Left lung (tissue), 10 donors: ENCODE data around the gene KAZALD1. TPM values are rescaled to one million over a fixed set of nuclear protein-coding genes. Genes with fewer than 3 reads are reported as not detected.

Experiments used
- ATAC-seq: fragments of 200-7000 bp; cut with Tn5 transposase; one replicate; pipeline ENCODE4 v1.9.1; 2020; ENCODE audit warnings: moderate library complexity
- DNase-seq, 4 donors: peaks; one replicate each; pipeline ENCODE4 v3.0.0-alpha.2; 2013 to 2020
- H3K27ac ChIP-seq, 2 donors: fragments of 200-600 bp; sonication (generic) in 1 of 2; one replicate each; pipeline versions ENCODE4 v1.5.0 to v1.8.0; 2020 to 2021
- H3K27me3 ChIP-seq, 2 donors: fragments of 200-600 bp; sonication (generic) in 1 of 2; one replicate each; pipeline versions ENCODE4 v1.5.0 to v1.8.0; 2020 to 2021
- H3K36me3 ChIP-seq, 2 donors: fragments of 200-600 bp; sonication (generic) in 1 of 2; one replicate each; pipeline versions ENCODE4 v1.5.0 to v1.8.0; 2020 to 2021
- H3K4me1 ChIP-seq, 2 donors: fragments of 200-600 bp; one replicate each; pipeline ENCODE4 v1.8.0; 2021
- H3K4me3 ChIP-seq, 2 donors: fragments of 200-600 bp; sonication (generic) in 1 of 2; one replicate each; pipeline versions ENCODE4 v1.5.0 to v1.8.0; 2020 to 2021; ENCODE audit warnings: mild to moderate bottlenecking in 1 of 2
- H3K9me3 ChIP-seq, 2 donors: fragments of 200-600 bp; sonication (generic) in 1 of 2; one replicate each; pipeline versions ENCODE4 v1.5.0 to v1.8.0; 2020 to 2021
- intact Hi-C, 2 donors: fragments of 100-400 bp; cut with DNase I; formaldehyde crosslinking; loops; one replicate each; pipeline versions ENCODE4 v1.11.2 to v1.14.2; 2022
- polyA plus RNA-seq, 6 donors: library from polyadenylated mRNA; unstranded; fragments of 120-200 nt; gene quantifications; one replicate each; pipeline ENCODE4 v1.2.1, GENCODE V29; 2013; ENCODE audit not compliant: insufficient read length in 6 of 6
- total RNA-seq, 2 donors: library from RNA; stranded (reverse); fragmentation: NEBNext Ultra II Directional; extraction: Animal tissue kit (Norgen Biotek cat#: 25700); gene quantifications; one replicate each; pipeline ENCODE4 v1.2.1, GENCODE V29; 2021
- TF ChIP-seq, protein P1 (sequence below), 2 donors: fragments of 200-600 bp; sonication (generic) in 1 of 2; IDR thresholded peaks; one replicate each; pipeline versions ENCODE4 v1.5.0 to v1.8.0; 2021; ENCODE audit warnings: antibody characterized with exemption in 2 of 2
- donor health status: DM: no; HTN: yes; CAD: no.
- donor health status: DM: no; HTN: no; CAD: no.

The KAZALD1 gene
- total and polyA plus RNA-seq, 8 donors: 7.1 to 17.0 (median 12.0) TPM

DNA sequence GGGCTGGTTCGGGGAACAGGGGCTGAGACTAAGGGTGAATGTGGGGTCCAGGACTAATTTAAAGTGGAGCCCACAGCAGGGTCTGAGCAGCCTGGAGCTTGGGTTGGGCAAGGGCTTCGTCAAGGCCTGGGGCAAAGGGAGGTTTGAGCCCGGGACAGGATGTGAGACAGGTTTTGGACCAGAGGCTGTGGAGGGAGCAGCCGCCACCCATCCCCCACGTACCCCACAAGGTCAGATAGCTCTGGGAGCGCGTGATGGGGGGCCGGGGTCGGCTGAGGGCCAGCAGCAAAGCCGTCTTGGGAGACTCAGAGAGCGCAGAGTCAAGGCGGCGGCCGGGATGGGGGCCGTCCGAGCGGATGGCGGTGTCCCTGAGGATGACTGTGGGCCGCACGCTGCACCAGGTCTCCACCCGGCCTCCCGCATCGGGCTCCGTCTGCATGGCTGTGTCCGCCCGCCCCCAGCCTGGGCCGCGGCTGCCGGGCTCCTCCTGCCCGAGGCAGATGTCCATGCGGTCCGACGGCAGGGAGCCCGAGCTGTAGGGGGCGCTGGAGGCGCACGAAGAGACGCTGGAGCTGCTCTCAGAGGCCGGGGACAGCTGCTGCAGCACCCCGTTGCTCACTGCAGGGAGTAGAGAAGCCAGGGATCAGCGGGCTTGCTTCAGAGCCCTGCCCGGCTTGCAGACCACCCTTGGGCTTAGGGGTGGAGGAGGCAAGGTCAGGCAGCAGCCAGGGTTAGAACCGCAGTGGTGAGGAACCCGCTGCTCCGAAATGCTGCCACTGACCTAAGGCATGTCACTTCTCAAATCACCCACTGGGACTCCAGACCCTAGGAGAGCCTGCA is 43.0 kb upstream of the KAZALD1 start:
- Histone ChIP-seq H3K27ac (no peak overlapping the region), H3K36me3 (no peaks in the 10 kb centered on the region), H3K4me1 (peaks cover 0 to 19% of the 10 kb centered on the region in 2 donors), H3K4me3 (no peak overlapping the region), H3K27me3 (peaks cover 0 to 33% of the 10 kb centered on the region in 2 donors), H3K9me3 (no peaks in the 10 kb centered on the region)
- TF ChIP-seq, protein P1, sequence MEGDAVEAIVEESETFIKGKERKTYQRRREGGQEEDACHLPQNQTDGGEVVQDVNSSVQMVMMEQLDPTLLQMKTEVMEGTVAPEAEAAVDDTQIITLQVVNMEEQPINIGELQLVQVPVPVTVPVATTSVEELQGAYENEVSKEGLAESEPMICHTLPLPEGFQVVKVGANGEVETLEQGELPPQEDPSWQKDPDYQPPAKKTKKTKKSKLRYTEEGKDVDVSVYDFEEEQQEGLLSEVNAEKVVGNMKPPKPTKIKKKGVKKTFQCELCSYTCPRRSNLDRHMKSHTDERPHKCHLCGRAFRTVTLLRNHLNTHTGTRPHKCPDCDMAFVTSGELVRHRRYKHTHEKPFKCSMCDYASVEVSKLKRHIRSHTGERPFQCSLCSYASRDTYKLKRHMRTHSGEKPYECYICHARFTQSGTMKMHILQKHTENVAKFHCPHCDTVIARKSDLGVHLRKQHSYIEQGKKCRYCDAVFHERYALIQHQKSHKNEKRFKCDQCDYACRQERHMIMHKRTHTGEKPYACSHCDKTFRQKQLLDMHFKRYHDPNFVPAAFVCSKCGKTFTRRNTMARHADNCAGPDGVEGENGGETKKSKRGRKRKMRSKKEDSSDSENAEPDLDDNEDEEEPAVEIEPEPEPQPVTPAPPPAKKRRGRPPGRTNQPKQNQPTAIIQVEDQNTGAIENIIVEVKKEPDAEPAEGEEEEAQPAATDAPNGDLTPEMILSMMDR (IDR thresholded peaks at IDR 0.05): peak; percentile 45 to 74
- DNase-seq (peak in 3 of 4 donors; percentile 64 to 93 (median 82)), ATAC-seq (peak; percentile 88)
- intact Hi-C loops: no loop called here

DNA sequence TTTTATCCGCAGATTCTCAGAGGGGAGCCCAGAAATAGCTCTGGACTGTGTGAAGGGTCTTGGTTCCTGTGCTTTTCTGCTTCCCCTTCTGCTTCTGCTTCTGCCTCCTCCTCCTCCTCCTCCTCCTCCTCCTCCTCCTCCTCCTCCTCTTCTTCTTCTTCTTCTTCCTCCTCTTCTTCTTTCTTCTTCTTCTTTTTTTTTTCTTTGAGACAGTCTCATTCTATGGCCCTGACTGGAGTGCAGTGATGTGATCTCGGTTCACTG is 42.4 kb upstream of the KAZALD1 start:
- H3K4me3 ChIP-seq: no peak overlapping the region
- peaks cover 0 to 13% of the 10 kb centered on the region in 2 donors for H3K4me1 ChIP-seq
- DNase-seq: no peak
- peaks cover 0 to 33% of the 10 kb centered on the region in 2 donors for H3K27me3 ChIP-seq
- intact Hi-C loops: no loop called here
- no peaks in the 10 kb centered on the region for H3K36me3 ChIP-seq
- TF ChIP-seq, protein P1 (IDR thresholded peaks at IDR 0.05): no peak
- no peak for ATAC-seq
- no peak overlapping the region for H3K27ac ChIP-seq
- H3K9me3 ChIP-seq: no peaks in the 10 kb centered on the region

DNA sequence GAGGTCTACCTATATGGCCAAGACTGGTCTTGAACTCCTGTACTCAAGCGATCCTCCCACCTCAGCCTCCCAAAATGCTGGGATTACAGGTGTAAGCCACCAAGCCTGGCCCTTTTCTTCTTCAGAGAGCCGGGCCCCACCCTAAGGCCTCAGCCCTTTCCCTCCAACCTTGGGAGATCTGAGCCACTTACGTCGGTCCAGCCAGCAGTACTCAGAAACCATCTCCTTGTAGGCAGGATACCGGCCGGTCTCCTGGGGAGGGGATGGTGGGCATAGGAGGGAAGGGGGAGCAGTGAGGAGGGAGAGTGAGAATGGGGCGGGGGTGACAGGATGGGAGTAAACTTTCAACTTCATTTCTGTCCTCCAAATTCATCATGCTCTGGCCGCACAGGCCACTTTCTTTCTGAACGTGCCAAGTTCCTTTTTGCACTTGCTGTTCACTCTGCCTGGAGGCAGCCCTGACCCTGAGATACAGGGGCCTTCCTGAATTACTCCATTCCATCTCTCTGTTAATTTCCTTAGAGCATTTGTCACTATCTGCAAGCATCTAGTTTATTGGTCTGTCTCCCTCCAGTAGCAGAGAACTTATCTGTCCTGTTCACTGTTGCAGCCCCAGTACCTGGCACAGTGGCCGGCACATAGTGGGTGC is 41.2 kb upstream of the KAZALD1 start:
- Histone ChIP-seq H3K27ac (no peak overlapping the region), H3K9me3 (no peaks in the 10 kb centered on the region), H3K27me3 (peaks cover 0 to 33% of the 10 kb centered on the region in 2 donors), H3K4me3 (no peak overlapping the region), H3K4me1 (peaks cover 0 to 12% of the 10 kb centered on the region in 2 donors), H3K36me3 (no peaks in the 10 kb centered on the region)
- intact Hi-C loops: no loop called here
- DNase-seq (no peak), ATAC-seq (no peak)
- TF ChIP-seq, protein P1 (IDR thresholded peaks at IDR 0.05): no peak

DNA sequence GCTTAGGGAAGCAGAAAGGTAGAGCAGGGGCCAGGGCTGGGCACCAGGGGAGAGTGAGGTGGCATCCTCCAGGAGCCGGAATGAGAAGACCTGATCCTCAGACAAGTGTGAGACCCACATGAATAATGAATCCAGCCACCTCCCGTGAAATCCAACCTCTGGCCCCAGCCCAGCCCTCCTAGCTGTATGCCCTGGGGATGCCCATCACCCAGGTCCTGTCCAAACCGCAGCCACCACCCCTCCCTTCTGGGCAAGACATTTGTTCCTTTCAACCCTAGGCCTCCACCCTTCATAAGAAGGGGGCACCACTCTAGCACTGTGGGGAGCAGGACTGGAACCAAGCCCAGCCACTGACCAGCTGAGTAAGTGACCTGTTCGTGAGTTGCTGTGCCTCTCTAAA is 40.5 kb upstream of the KAZALD1 start:
- H3K9me3 ChIP-seq: no peaks in the 10 kb centered on the region
- H3K4me1 ChIP-seq: peaks cover 0 to 12% of the 10 kb centered on the region in 2 donors
- no peak overlapping the region for H3K4me3 ChIP-seq
- no peak overlapping the region for H3K27ac ChIP-seq
- no peaks in the 10 kb centered on the region for H3K36me3 ChIP-seq
- intact Hi-C loops: no loop called here
- peaks cover 0 to 30% of the 10 kb centered on the region in 2 donors for H3K27me3 ChIP-seq
- ATAC-seq: no peak
- DNase-seq: no peak
- TF ChIP-seq, protein P1 (IDR thresholded peaks at IDR 0.05): no peak

DNA sequence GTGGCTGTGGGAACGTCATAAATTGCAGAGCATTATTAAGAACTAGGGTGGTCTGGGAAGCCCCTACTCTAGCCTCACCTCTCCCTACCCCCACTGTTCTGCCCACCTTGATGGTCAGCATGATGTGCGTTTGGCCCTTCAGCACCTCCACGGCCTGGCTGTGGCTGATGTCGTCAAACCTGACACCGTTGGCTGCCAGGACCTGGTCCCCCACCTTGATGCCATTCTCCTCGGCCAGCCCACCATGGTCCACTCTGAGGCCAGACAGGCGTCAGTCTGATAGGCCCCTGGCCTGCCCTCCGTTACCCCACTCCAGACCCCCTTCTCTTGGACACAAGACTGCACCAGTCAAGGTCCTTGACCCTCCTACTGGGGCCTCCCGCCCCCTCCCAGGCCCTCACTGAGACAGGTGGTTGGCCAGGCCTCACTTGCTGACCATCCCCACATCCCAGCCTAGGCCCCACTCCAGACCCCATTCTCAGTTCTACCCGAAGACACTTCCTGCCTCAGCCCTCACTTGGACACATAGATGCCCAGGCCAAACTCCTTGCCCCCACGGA is 40.0 kb upstream of the KAZALD1 start:
- Histone ChIP-seq H3K9me3 (no peaks in the 10 kb centered on the region), H3K27ac (no peak overlapping the region), H3K4me1 (peaks cover 0 to 12% of the 10 kb centered on the region in 2 donors), H3K36me3 (no peaks in the 10 kb centered on the region), H3K27me3 (peaks cover 0 to 25% of the 10 kb centered on the region in 2 donors), H3K4me3 (no peak overlapping the region)
- no peak for ATAC-seq
- TF ChIP-seq, protein P1 (IDR thresholded peaks at IDR 0.05): no peak
- no peak for DNase-seq
- intact Hi-C loops: no loop called here
